Endothelial cell (in vitro differentiated cells): ENCODE measurements around the gene PCGF3. TPM values are rescaled to one million over a fixed set of nuclear protein-coding genes. Genes with fewer than 3 reads are reported as not detected.

ENCODE experiments used
- DNase-seq: peaks from one replicate; pipeline ENCODE4 v3.0.0; 2021; ENCODE audit warnings: low spot score
- H3K27ac Mint-ChIP-seq: one replicate; pipeline ENCODE4 v1.8.0; 2021; ENCODE audit warnings: mixed read lengths, inconsistent platforms; ENCODE audit not compliant: unreplicated experiment
- H3K27me3 Mint-ChIP-seq: one replicate; pipeline ENCODE4 v1.8.0; 2021; ENCODE audit warnings: mild to moderate bottlenecking, moderate library complexity, mixed read lengths, inconsistent platforms; ENCODE audit not compliant: unreplicated experiment
- H3K36me3 Mint-ChIP-seq: one replicate; pipeline ENCODE4 v1.8.0; 2021; ENCODE audit warnings: mild to moderate bottlenecking, low read depth, mixed read lengths, inconsistent platforms; ENCODE audit not compliant: unreplicated experiment
- H3K4me1 Mint-ChIP-seq: one replicate; pipeline ENCODE4 v1.8.0; 2021; ENCODE audit warnings: mild to moderate bottlenecking, mixed read lengths, inconsistent platforms; ENCODE audit not compliant: unreplicated experiment
- H3K4me3 Mint-ChIP-seq: one replicate; pipeline ENCODE4 v1.8.0; 2021; ENCODE audit warnings: mild to moderate bottlenecking, mixed read lengths, inconsistent platforms; ENCODE audit not compliant: unreplicated experiment
- H3K9me3 Mint-ChIP-seq: one replicate; pipeline ENCODE4 v1.8.0; 2021; ENCODE audit warnings: mixed read lengths, inconsistent platforms; ENCODE audit not compliant: unreplicated experiment
- total RNA-seq: library from RNA; stranded (reverse); fragmentation: NEBNext Ultra II Directional; extraction: Animal tissue kit (Norgen Biotek cat#: 25700); gene quantifications from one replicate; pipeline ENCODE4 v1.2.1, GENCODE V29; 2021; ENCODE audit not compliant: unreplicated experiment
- TF ChIP-seq, protein P1 (sequence below): fragments of 200-600 bp; sonication (generic); IDR thresholded peaks from one replicate; pipeline ENCODE4 v1.5.0; 2021; ENCODE audit warnings: antibody characterized with exemption; ENCODE audit not compliant: unreplicated experiment

The PCGF3 gene
- total RNA-seq, 1 donor from 2014 or later = 84.5 TPM

DNA sequence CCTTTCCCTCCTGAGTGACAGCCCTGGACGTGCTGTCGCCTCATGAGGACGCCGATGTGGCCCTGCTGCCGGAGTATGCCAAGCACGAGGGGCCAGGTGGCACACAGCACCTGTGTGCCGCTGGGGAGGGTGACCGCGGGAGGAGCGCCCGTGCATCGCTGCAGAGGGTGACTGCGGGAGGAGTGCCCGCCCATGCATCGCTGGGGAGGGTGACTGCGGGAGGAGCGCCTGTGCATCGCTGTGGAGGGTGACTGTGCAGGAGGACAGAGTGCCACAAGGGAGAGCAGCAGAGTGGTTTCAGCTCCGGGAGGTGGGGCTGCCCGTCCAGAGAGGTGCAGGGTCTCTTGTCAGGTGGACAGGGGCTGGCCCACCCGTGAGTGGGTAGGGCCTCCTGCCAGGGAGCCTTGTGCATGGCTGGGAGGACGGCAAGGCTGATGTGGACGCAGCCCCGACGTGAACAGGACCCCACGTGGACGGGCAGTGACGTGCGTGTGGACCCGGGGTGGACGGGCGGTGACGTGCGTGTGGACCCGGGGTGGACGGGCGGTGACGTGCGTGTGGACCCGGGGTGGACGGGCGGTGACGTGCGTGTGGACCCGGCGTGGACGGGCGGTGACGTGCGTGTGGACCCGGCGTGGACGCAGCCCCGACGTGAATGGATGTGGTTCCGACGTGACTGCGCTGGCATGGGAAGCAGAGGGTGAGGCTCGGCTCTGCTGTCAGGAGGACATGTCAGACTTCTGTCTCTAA lies 14.7 kb downstream of the PCGF3 start:
- H3K27me3 Mint-ChIP-seq = peaks cover 19% of the 10 kb centered on the region
- H3K4me1 Mint-ChIP-seq = peaks cover 9% of the 10 kb centered on the region
- no peaks in the 10 kb centered on the region for H3K9me3 Mint-ChIP-seq
- TF ChIP-seq, protein P1, sequence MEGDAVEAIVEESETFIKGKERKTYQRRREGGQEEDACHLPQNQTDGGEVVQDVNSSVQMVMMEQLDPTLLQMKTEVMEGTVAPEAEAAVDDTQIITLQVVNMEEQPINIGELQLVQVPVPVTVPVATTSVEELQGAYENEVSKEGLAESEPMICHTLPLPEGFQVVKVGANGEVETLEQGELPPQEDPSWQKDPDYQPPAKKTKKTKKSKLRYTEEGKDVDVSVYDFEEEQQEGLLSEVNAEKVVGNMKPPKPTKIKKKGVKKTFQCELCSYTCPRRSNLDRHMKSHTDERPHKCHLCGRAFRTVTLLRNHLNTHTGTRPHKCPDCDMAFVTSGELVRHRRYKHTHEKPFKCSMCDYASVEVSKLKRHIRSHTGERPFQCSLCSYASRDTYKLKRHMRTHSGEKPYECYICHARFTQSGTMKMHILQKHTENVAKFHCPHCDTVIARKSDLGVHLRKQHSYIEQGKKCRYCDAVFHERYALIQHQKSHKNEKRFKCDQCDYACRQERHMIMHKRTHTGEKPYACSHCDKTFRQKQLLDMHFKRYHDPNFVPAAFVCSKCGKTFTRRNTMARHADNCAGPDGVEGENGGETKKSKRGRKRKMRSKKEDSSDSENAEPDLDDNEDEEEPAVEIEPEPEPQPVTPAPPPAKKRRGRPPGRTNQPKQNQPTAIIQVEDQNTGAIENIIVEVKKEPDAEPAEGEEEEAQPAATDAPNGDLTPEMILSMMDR = no peak
- H3K4me3 Mint-ChIP-seq = no peak overlapping the region
- DNase-seq = no peak
- H3K36me3 Mint-ChIP-seq = peaks cover 29% of the 10 kb centered on the region
- H3K27ac Mint-ChIP-seq = peak overlapping the region; percentile 52

GRCh38 chr4:721261-722168 lies 15.9 kb downstream of the PCGF3 start:
- peaks cover 28% of the 10 kb centered on the region for H3K36me3 Mint-ChIP-seq
- H3K4me3 Mint-ChIP-seq = peak overlapping the region; percentile 51
- no peaks in the 10 kb centered on the region for H3K9me3 Mint-ChIP-seq
- TF ChIP-seq, protein P1 = no peak
- peaks cover 9% of the 10 kb centered on the region for H3K4me1 Mint-ChIP-seq
- H3K27ac Mint-ChIP-seq = no peak overlapping the region
- DNase-seq = no peak
- H3K27me3 Mint-ChIP-seq = peaks cover 21% of the 10 kb centered on the region

GRCh38 chr4:722169-722725 lies 16.6 kb downstream of the PCGF3 start:
- DNase-seq = no peak
- Mint-ChIP-seq H3K36me3 (peaks cover 28% of the 10 kb centered on the region), H3K4me1 (peaks cover 10% of the 10 kb centered on the region), H3K4me3 (no peak overlapping the region), H3K9me3 (no peaks in the 10 kb centered on the region), H3K27me3 (peaks cover 22% of the 10 kb centered on the region), H3K27ac (no peak overlapping the region)
- TF ChIP-seq, protein P1 = no peak

GRCh38 chr4:722851-723360 lies 17.3 kb downstream of the PCGF3 start:
- TF ChIP-seq, protein P1 = no peak
- no peak overlapping the region for H3K27ac Mint-ChIP-seq
- H3K27me3 Mint-ChIP-seq = peaks cover 22% of the 10 kb centered on the region
- H3K36me3 Mint-ChIP-seq = peaks cover 28% of the 10 kb centered on the region
- DNase-seq = no peak
- H3K9me3 Mint-ChIP-seq = no peaks in the 10 kb centered on the region
- peak overlapping the region; percentile 65 for H3K4me3 Mint-ChIP-seq
- peaks cover 10% of the 10 kb centered on the region for H3K4me1 Mint-ChIP-seq
